Activated effector memory CD4-positive, alpha-beta T cell treated with Interleukin-2 at 50 U/mL for 16 hours (primary cell): ENCODE data around the gene TBC1D5.

Experiments used
- DNase-seq: peaks from one replicate; pipeline ENCODE4 v3.0.0-alpha.2; 2020

TBC1D5 gene

DNA sequence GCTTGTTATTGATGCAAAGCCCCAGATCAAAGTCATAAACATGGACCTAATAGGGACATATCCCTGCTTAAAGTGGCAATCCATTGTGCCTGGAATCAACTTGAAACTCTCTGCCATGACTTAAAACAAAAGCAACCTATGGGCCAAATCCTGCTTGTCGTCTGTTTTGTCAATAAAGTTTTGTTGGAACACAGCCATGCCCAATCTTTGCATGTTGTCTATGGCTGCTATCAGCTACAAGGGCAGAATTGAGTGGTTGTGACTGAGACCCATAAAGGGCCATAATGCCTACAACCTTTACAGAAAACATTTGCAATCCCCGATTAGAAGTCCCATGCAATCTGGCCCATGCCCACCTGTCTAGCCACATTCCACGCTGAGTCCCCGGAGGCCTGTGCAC, 622.3 kb downstream of the TBC1D5 start:
- DNase-seq = no peak

DNA sequence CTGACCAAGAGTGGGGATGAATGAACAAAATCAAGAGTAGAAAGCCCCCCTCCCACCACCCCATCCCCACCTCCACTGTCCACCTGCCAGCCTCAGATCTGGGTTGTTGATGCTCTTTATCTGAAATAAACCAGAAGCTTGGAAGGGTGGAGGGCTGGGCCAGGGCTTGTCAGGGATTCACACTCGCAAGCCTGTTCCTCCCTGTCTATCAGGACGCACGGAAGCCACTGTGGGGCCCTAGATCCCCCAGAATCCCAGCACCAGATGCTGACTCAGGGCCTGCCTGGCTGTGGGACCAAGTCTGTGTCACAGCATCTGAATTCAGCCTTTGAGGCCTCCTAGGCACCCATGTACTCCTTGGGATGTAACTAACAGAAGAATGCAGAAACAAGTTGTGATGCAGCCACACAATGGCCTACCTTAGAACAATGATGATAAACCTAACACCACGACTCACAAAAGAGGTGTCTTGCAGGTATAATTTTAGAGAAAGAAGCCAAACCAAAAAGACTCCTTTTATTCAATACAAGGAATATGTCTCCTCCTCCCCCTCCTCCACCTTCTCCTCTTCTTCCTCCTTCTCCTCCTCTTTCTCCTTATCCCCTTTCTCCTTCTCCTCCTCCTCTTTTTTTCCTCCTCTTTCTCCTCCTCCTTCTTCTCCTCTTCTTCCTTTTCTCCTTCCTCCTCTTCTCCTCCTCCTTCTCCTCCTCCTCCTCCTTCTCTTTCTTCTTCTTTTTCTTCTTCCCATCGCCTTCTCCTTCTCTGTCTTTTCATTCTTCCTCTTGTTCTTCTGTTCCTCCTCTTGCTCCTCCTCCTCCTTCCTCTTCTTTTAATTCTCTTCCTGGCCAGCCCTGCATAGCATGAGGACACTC, 623.0 kb downstream of the TBC1D5 start:
- DNase-seq = no peak

DNA sequence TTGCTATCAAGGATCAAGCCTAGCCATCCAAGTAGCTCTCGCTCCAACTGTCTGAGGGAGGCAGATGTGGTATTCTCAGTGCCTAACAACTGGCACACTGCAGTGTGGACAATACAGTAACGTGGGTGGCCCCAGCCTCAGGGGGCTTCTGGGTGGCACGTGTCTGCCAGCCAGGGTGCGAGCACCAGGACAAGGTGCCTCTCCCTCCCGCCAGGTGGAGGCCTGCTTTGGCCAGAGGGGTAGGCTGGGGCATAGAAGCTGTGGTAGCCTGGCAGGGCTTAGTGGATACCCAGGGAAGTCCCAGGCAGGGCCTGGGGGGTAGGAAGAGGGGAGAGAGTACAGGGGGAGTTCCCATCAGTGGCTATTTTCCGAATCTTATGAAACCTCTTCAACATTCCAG, 623.7 kb downstream of the TBC1D5 start:
- DNase-seq = no peak

DNA sequence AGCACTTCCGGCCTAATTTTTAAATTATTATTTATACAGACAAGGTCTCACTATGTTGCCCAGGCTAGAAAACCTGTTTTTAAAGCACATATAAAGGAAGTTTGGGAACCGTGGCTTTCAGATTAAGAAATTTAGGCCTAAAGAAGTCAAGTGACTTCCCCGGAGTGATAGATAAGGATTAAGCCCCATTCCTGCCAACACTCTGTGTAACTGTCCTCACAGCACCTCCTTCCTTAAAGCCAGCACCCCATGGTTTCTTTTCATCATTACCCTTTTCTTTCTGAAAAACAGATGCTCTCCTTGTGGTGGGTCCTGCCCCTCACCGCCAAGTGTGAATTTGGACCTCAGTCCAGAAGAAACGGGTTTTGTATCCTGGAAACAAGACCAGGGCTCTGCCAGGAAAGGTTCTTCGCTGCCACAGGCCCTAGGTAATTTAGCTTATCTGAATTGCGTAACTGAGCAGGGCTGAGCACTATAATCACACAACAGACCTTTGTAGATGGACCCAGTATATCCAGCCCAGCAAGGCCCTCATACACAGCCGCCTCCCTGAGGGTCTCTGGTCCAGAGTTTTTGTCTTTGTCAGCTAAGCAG, 626.3 kb downstream of the TBC1D5 start:
- DNase-seq = no peak

DNA sequence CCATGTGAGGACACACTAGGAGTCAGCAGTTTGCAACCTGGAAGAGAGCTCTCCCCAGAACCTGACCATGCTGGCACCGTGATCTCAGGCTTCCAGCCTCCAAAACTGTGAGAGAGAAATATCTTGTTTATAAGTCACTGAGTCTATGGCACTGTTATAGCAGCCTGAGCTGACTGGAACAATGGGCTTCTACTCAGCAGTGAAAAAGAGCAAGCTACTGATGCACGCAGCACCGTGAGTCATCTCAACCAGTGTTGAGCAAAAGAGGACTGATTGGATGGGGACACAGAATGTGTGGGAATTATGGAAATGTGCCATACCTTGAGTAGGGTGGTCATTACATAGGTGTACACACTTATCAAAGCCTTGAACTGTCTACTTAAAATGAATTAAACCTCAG, 627.2 kb downstream of the TBC1D5 start:
- DNase-seq = no peak

DNA sequence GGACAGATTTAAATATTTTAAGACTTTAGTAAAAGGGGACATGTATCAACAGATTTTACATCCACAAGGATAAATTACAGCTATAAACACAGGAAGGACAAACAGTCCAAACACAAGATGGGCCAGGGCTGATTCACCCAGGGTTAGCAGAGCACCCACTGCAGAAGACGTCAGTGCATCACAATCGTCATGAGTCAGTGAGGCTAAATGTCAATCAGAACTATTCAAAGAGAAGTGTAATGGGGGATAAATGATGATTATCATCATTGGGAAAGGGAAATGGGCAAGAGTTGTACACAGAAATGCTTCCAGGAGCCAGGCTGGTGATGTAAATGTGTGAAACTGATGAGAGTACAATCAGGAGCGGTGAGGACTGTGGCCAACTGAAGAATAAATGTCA, 630.8 kb downstream of the TBC1D5 start:
- no peak for DNase-seq

DNA sequence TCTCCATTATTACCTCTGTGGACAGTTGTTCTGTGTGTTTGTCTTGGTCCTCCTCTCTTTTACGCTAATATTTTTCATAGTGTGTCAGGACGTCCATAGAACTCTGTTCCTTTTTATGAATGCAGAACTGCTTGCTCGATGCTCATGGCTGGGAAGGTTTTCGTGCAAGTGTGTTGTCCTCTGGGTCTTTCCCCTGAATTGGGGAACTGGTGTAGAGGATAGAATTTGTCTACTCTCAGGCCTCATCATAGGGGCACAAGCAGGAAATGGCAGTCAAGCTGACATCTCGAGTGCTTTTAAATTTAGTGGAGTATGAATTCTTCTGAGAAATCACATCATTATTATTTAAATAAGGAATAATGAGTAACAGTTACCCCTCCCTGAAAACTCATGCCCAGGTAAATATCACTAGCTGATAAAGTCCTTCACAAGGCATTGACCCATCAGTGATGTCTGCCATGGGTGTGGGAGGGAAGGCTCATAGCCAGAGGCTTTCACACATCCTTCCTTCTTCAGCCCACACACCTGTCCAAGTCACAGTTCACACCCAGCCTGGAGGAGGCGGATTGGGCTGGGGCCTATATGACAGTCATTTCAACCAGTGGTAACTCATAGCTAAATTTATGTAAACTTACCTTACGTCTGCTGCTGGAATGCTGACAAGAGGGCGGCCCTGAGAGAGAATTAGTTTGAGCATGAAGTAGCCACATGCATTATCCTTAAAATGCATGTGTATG, 631.6 kb downstream of the TBC1D5 start:
- DNase-seq = no peak
